Esophagus squamous epithelium (tissue), 4 donors: ENCODE data around the gene ARMC9.

Experiments
- CTCF ChIP-seq, 6 experiments: fragments of 450-650 bp in 4 of 6; fragments of 200-600 bp in 2 of 6; sonication (generic) in 2 of 6; IDR thresholded peaks; one replicate each; pipeline ENCODE4 v1.5.1; 2016 to 2019; ENCODE audit warnings: antibody characterized with exemption in 6 of 6, mild to moderate bottlenecking in 4 of 6, moderate library complexity in 4 of 6
- POLR2A ChIP-seq, 4 donors: fragments of 450-650 bp; IDR thresholded peaks; one replicate each; pipeline ENCODE4 v1.6.1; 2017; ENCODE audit warnings: antibody characterized with exemption in 4 of 4, mild to moderate bottlenecking in 4 of 4, moderate library complexity in 3 of 4

- TF ChIP-seq POLR2A (IDR thresholded peaks at IDR 0.05) (no peak), CTCF (IDR thresholded peaks at IDR 0.05) (no peak)
These were observed 158.6 kb downstream of the ARMC9 start for GRCh38 chr2:231357048-231357447.
